HUDEP-2 (cell line): ENCODE data around the gene SMC5.

Experiments
- DNase-seq, 76 experiments: peaks; one replicate each; lab custom pipeline; 2025; ENCODE audit not compliant: unreplicated experiment in 76 of 76; lab: John Stamatoyannopoulos, UW

SMC5 gene

DNA sequence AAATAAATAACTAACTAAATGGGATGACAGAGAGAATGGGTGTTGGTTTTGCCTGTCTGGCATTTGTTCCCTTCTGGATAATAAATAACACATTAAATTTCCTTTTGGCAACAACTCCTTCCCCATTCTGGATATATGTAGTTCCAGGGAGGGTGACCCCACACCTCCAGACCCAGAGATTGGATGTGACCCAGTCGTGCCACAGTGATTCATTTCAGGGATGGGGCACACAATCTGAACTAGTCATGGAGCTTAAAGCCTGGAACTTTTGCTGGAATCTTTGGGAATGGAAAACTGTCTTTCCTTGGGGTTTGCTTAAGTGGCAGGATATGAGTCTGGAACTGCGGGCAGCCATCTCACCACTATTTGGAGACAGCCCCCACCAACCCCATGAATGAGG, 144.4 kb downstream of the SMC5 start:
- no peak for DNase-seq

GRCh38 chr9:70403618-70404025, 144.8 kb downstream of the SMC5 start:
- no peak for DNase-seq

GRCh38 chr9:70404261-70404660, 145.5 kb downstream of the SMC5 start:
- DNase-seq: no peak
